Naive thymus-derived CD4-positive, alpha-beta T cell (primary cell): ENCODE measurements around the gene GHRL. TPM values are rescaled to one million over a fixed set of nuclear protein-coding genes. Genes with fewer than 3 reads are reported as not detected.

Experiments used
- ATAC-seq: fragments of 150-1000 bp; cut with Tn5 transposase; 2 replicates; pipeline ENCODE4 v1.10.0; 2021; ENCODE audit warnings: mild to moderate bottlenecking, moderate library complexity
- CTCF ChIA-PET: fragments of 350-600 bp; sonication (Branson Sonifier 250); formaldehyde crosslinking; loops from one replicate; lab custom pipeline; 2021; ENCODE audit warnings: antibody characterized with exemption; lab: Charles Lee
- POLR2A ChIA-PET: fragments of 350-600 bp; sonication (Branson Sonifier 250); formaldehyde crosslinking; loops from one replicate; lab custom pipeline; 2021; ENCODE audit warnings: antibody characterized with exemption, inconsistent platforms; lab: Charles Lee
- DNase-seq, 9 donors: peaks; one replicate each; pipeline versions ENCODE4 v3.0.0 to v3.0.0-alpha.2; 2020 to 2022; ENCODE audit warnings: mixed read lengths in 1 of 9
- H3K27ac ChIP-seq: one replicate; pipeline ENCODE4 v1.7.0; 2013; ENCODE audit warnings: mild to moderate bottlenecking, low read depth, low read length, moderate library complexity
- H3K27me3 ChIP-seq, 2 donors: one replicate each; pipeline ENCODE4 v1.7.0; 2013; ENCODE audit warnings: low read length in 2 of 2, mild to moderate bottlenecking in 2 of 2, moderate library complexity in 2 of 2; ENCODE audit not compliant: control insufficient read depth in 2 of 2, insufficient read depth in 2 of 2
- H3K36me3 ChIP-seq, 3 experiments: 1 replicate in 2 of 3; 2 replicates in 1 of 3; pipeline ENCODE4 v1.7.0; 2013; ENCODE audit warnings: low read length in 3 of 3, mild to moderate bottlenecking in 3 of 3, moderate library complexity in 1 of 3; ENCODE audit not compliant: insufficient read depth in 3 of 3, control insufficient read depth in 2 of 3
- H3K4me1 ChIP-seq, 2 donors: one replicate each; pipeline ENCODE4 v1.7.0; 2013; ENCODE audit warnings: low read length in 2 of 2, mild to moderate bottlenecking in 2 of 2, moderate library complexity in 1 of 2; ENCODE audit not compliant: control insufficient read depth in 2 of 2, insufficient read depth in 2 of 2
- H3K4me3 ChIP-seq: 2 replicates; pipeline ENCODE4 v1.7.0; 2013; ENCODE audit warnings: mild to moderate bottlenecking, low read length
- H3K9me3 ChIP-seq, 3 experiments: 1 replicate in 2 of 3; 2 replicates in 1 of 3; pipeline ENCODE4 v1.7.0; 2013; ENCODE audit warnings: low read length in 3 of 3; ENCODE audit not compliant: control insufficient read depth in 2 of 3
- H3K27ac Mint-ChIP-seq, 9 donors: one replicate each; pipeline ENCODE4 v1.8.0; 2020 to 2022; ENCODE audit warnings: mixed read lengths in 9 of 9, mild to moderate bottlenecking in 8 of 9, moderate library complexity in 5 of 9, inconsistent platforms in 2 of 9
- H3K27me3 Mint-ChIP-seq, 5 donors: one replicate each; pipeline ENCODE4 v1.8.0; 2021 to 2022; ENCODE audit warnings: mixed read lengths in 5 of 5, mild to moderate bottlenecking in 1 of 5
- H3K36me3 Mint-ChIP-seq, 5 donors: one replicate each; pipeline ENCODE4 v1.8.0; 2020 to 2022; ENCODE audit warnings: mixed read lengths in 5 of 5, mild to moderate bottlenecking in 3 of 5, inconsistent platforms in 1 of 5
- H3K4me1 Mint-ChIP-seq, 7 donors: one replicate each; pipeline ENCODE4 v1.8.0; 2020 to 2022; ENCODE audit warnings: mixed read lengths in 7 of 7, mild to moderate bottlenecking in 3 of 7, inconsistent platforms in 1 of 7
- H3K4me3 Mint-ChIP-seq, 10 donors: one replicate each; pipeline ENCODE4 v1.8.0; 2020 to 2022; ENCODE audit warnings: mild to moderate bottlenecking in 10 of 10, mixed read lengths in 10 of 10, moderate library complexity in 6 of 10, inconsistent platforms in 2 of 10
- H3K9me3 Mint-ChIP-seq, 11 donors: one replicate each; pipeline ENCODE4 v1.8.0; 2020 to 2022; ENCODE audit warnings: mixed read lengths in 11 of 11, mild to moderate bottlenecking in 4 of 11, inconsistent platforms in 1 of 11, moderate library complexity in 1 of 11
- intact Hi-C, 2 donors: fragments of 100-400 bp; cut with micrococcal nuclease; formaldehyde crosslinking; loops; one replicate each; pipeline ENCODE4 v1.15.1; 2023
- polyA plus RNA-seq, 2 donors: library from polyadenylated mRNA; unstranded; fragments of 300-500 nt; fragmentation: Illumina TruSeq; gene quantifications; one replicate each; pipeline ENCODE4 v1.2.3, GENCODE V29; 2021
- total RNA-seq, 6 experiments: library from RNA in 5 of 6; stranded (reverse) in 5 of 6; gene quantifications; 1 replicate in 5 of 6; 2 replicates in 1 of 6; pipeline ENCODE4 v1.2.3 and lab custom pipeline; 2021 to 2026

The GHRL gene
- total and polyA plus RNA-seq, 7 experiments from 2014 or later, result 0.35 to 3.8 (median 1.1) TPM

GRCh38 chr3:10245081-10245712 is 47.5 kb downstream of the GHRL start:
- H3K27ac Mint-ChIP-seq, result peak overlapping the region in 2 of 9 donors; percentile 9 to 13
- H3K36me3 Mint-ChIP-seq, result peaks cover 0 to 55% (median 0%) of the 10 kb centered on the region in 5 donors
- peaks cover 35 to 57% (median 50%) of the 10 kb centered on the region in 7 donors for H3K4me1 Mint-ChIP-seq
- DNase-seq (no peak), ATAC-seq (no peak)
- H3K27me3 ChIP-seq, result no peaks in the 10 kb centered on the region
- peaks cover 0 to 9% (median 7%) of the 10 kb centered on the region in 3 experiments for H3K9me3 ChIP-seq
- H3K27me3 Mint-ChIP-seq, result no peaks in the 10 kb centered on the region
- peaks cover 0 to 19% (median 12%) of the 10 kb centered on the region in 11 donors for H3K9me3 Mint-ChIP-seq
- H3K4me3 Mint-ChIP-seq, result no peak overlapping the region
- ChIA-PET CTCF (no interaction called here), POLR2A (interaction anchor here (0.6 to 1.1 kb wide), 4 partner anchors 13 to 596 kb away, joined by 3 to 5 read pairs (median 3); partner anchors contain the start of genes CRELD1 and MTMR14)
- no peak overlapping the region for H3K4me3 ChIP-seq
- H3K27ac ChIP-seq, result no peak overlapping the region
- peaks cover 0 to 7% (median 0%) of the 10 kb centered on the region in 3 experiments for H3K36me3 ChIP-seq
- peaks cover 32 to 40% of the 10 kb centered on the region in 2 donors for H3K4me1 ChIP-seq
- intact Hi-C loops, result no loop called here

GRCh38 chr3:10244009-10244408 is 48.7 kb downstream of the GHRL start:
- H3K4me1 Mint-ChIP-seq, result peaks cover 34 to 54% (median 49%) of the 10 kb centered on the region in 7 donors
- ATAC-seq, result no peak
- peaks cover 0 to 50% (median 0%) of the 10 kb centered on the region in 5 donors for H3K36me3 Mint-ChIP-seq
- intact Hi-C loops, result no loop called here
- peaks cover 0 to 2% (median 0%) of the 10 kb centered on the region in 3 experiments for H3K36me3 ChIP-seq
- H3K27me3 ChIP-seq, result no peaks in the 10 kb centered on the region
- H3K4me3 Mint-ChIP-seq, result peak overlapping the region in 5 of 10 donors; percentile 3 to 77 (median 27)
- H3K9me3 ChIP-seq, result peaks cover 0 to 9% (median 7%) of the 10 kb centered on the region in 3 experiments
- peaks cover 26 to 34% of the 10 kb centered on the region in 2 donors for H3K4me1 ChIP-seq
- H3K27ac ChIP-seq, result no peak overlapping the region
- peak overlapping the region in 7 of 9 donors; percentile 0 to 90 (median 53) for H3K27ac Mint-ChIP-seq
- H3K4me3 ChIP-seq, result no peak overlapping the region
- H3K27me3 Mint-ChIP-seq, result no peaks in the 10 kb centered on the region
- DNase-seq, result no peak
- POLR2A ChIA-PET, result interaction anchor here (0.6 to 2.9 kb wide), 6 partner anchors 16 to 308 kb away, joined by 3 to 17 read pairs (median 3); partner anchors contain the start of genes EMC3 and VHL
- H3K9me3 Mint-ChIP-seq, result peaks cover 0 to 19% (median 12%) of the 10 kb centered on the region in 11 donors
- CTCF ChIA-PET, result interaction anchor here (0.6 kb wide), 1 partner anchor 16 kb away, joined by 3 read pairs; no protein-coding TSS in a partner anchor

- ATAC-seq (peak; percentile 98), DNase-seq (peak; percentile 20 to 93 (median 84))
- H3K4me1 Mint-ChIP-seq, result peaks cover 40 to 60% (median 54%) of the 10 kb centered on the region in 7 donors
- ChIA-PET CTCF (interaction anchor here (0.5 to 1.6 kb wide), 8 partner anchors 9 to 492 kb away, joined by 3 to 8 read pairs (median 4); no protein-coding TSS in a partner anchor), POLR2A (interaction anchor here (0.6 to 2.9 kb wide), 15 partner anchors 9 to 846 kb away, joined by 3 to 17 read pairs (median 4); partner anchors contain the start of genes CRELD1, SEC13 and TTLL3)
- Histone ChIP-seq H3K4me3 (peak overlapping the region; percentile 13), H3K9me3 (peaks cover 0 to 9% (median 7%) of the 10 kb centered on the region in 3 experiments), H3K36me3 (no peaks in the 10 kb centered on the region), H3K27me3 (no peaks in the 10 kb centered on the region), H3K27ac (peak overlapping the region; percentile 71), H3K4me1 (peaks cover 33 to 43% of the 10 kb centered on the region in 2 donors)
- peak overlapping the region; percentile 75 to 82 (median 77) for H3K4me3 Mint-ChIP-seq
- intact Hi-C loops, result loop anchor here (1.0 kb wide), 9 partner anchors 14 to 511 kb away; partner anchors contain the start of genes BRK1 (in 1 of the 2), BRPF1 (in 1 of the 2) and FANCD2 (in 1 of the 2)
- peak overlapping the region; percentile 86 to 96 (median 93) for H3K27ac Mint-ChIP-seq
- no peaks in the 10 kb centered on the region for H3K27me3 Mint-ChIP-seq
- peaks cover 0 to 20% (median 8%) of the 10 kb centered on the region in 11 donors for H3K9me3 Mint-ChIP-seq
- H3K36me3 Mint-ChIP-seq, result peaks cover 0 to 53% (median 8%) of the 10 kb centered on the region in 5 donors
Measured at GRCh38 chr3:10242182-10243065, 50.3 kb downstream of the GHRL start.

- no peak overlapping the region for H3K27ac ChIP-seq
- Mint-ChIP-seq H3K9me3 (peaks cover 0 to 18% (median 5%) of the 10 kb centered on the region in 11 donors), H3K4me1 (peaks cover 40 to 61% (median 59%) of the 10 kb centered on the region in 7 donors), H3K4me3 (peak overlapping the region in 5 of 10 donors; percentile 21 to 40 (median 38)), H3K27me3 (no peaks in the 10 kb centered on the region), H3K36me3 (peaks cover 0 to 54% (median 14%) of the 10 kb centered on the region in 5 donors), H3K27ac (peak overlapping the region in 8 of 9 donors; percentile 38 to 84 (median 54))
- CTCF ChIA-PET, result no interaction called here
- intact Hi-C loops, result no loop called here
- DNase-seq, result no peak
- H3K4me3 ChIP-seq, result no peak overlapping the region
- peaks cover 0 to 4% (median 0%) of the 10 kb centered on the region in 3 experiments for H3K36me3 ChIP-seq
- no peak for ATAC-seq
- peaks cover 32 to 42% of the 10 kb centered on the region in 2 donors for H3K4me1 ChIP-seq
- peaks cover 0 to 9% (median 4%) of the 10 kb centered on the region in 3 experiments for H3K9me3 ChIP-seq
- POLR2A ChIA-PET, result interaction anchor here (1.0 to 2.7 kb wide), 2 partner anchors 11 to 308 kb away, joined by 3 to 10 read pairs; partner anchors contain the start of gene CRELD1
- no peaks in the 10 kb centered on the region for H3K27me3 ChIP-seq
Measured at GRCh38 chr3:10240799-10241198, 51.9 kb downstream of the GHRL start.

GRCh38 chr3:10238345-10239183 is 54.2 kb downstream of the GHRL start:
- peak in 2 of 9 donors; percentile 19 to 36 for DNase-seq
- peaks cover 0 to 40% (median 14%) of the 10 kb centered on the region in 5 donors for H3K36me3 Mint-ChIP-seq
- intact Hi-C loops, result no loop called here
- peak; percentile 46 for ATAC-seq
- Histone ChIP-seq H3K9me3 (no peaks in the 10 kb centered on the region), H3K4me3 (no peak overlapping the region), H3K36me3 (peaks cover 0 to 18% (median 0%) of the 10 kb centered on the region in 3 experiments), H3K4me1 (peaks cover 32 to 42% of the 10 kb centered on the region in 2 donors), H3K27me3 (no peaks in the 10 kb centered on the region), H3K27ac (no peak overlapping the region)
- POLR2A ChIA-PET, result interaction anchor here (1.6 kb wide), 1 partner anchor 10 kb away, joined by 6 read pairs; the partner anchor contains the start of gene TATDN2
- peaks cover 0 to 7% (median 0%) of the 10 kb centered on the region in 11 donors for H3K9me3 Mint-ChIP-seq
- peaks cover 35 to 54% (median 51%) of the 10 kb centered on the region in 7 donors for H3K4me1 Mint-ChIP-seq
- H3K4me3 Mint-ChIP-seq, result peak overlapping the region in 9 of 10 donors; percentile 15 to 76 (median 49)
- no peaks in the 10 kb centered on the region for H3K27me3 Mint-ChIP-seq
- H3K27ac Mint-ChIP-seq, result peak overlapping the region; percentile 50 to 94 (median 76)
- CTCF ChIA-PET, result interaction anchor here (1.0 kb wide), 1 partner anchor 25 kb away, joined by 3 read pairs; no protein-coding TSS in a partner anchor
